Retina (tissue), 1 donor: ENCODE results near the gene SPATA33.
"Not testable (repeated sequence)": the region's sequence is repeated elsewhere in the genome, so short reads cannot be mapped to it uniquely, and the experiment has no call there.

ENCODE experiments used
- DNase-seq: peaks from one replicate; pipeline ENCODE4 v3.0.0-alpha.2; 2016

The SPATA33 gene

GRCh38 chr16:89629827-89630610 is 27.6 kb upstream of the SPATA33 start:
- DNase-seq: no peak

GRCh38 chr16:89633064-89633631 is 24.5 kb upstream of the SPATA33 start:
- no peak for DNase-seq

- not testable (repeated sequence) for DNase-seq
Measured at GRCh38 chr16:89634463-89635385, 22.9 kb upstream of the SPATA33 start.

- no peak for DNase-seq
Measured at GRCh38 chr16:89636663-89637062, 21.0 kb upstream of the SPATA33 start.

GRCh38 chr16:89637379-89637778 is 20.3 kb upstream of the SPATA33 start:
- DNase-seq: no peak

- DNase-seq: no peak
Measured at GRCh38 chr16:89638455-89638854, 19.2 kb upstream of the SPATA33 start.

GRCh38 chr16:89639385-89639784 is 18.3 kb upstream of the SPATA33 start:
- no peak for DNase-seq

GRCh38 chr16:89641458-89642119 is 16.0 kb upstream of the SPATA33 start:
- no peak for DNase-seq

- DNase-seq: no peak
Measured at GRCh38 chr16:89642574-89642973, 15.1 kb upstream of the SPATA33 start.

GRCh38 chr16:89643769-89644300 is 13.8 kb upstream of the SPATA33 start:
- DNase-seq: no peak

GRCh38 chr16:89645122-89645521 is 12.5 kb upstream of the SPATA33 start:
- no peak for DNase-seq

- no peak for DNase-seq
Measured at GRCh38 chr16:89646270-89646669, 11.4 kb upstream of the SPATA33 start.

GRCh38 chr16:89646906-89647305 is 10.7 kb upstream of the SPATA33 start:
- no peak for DNase-seq

GRCh38 chr16:89651584-89651983 is 6.1 kb upstream of the SPATA33 start:
- no peak for DNase-seq

GRCh38 chr16:89653656-89654295 is 3.9 kb upstream of the SPATA33 start:
- DNase-seq: no peak

- no peak for DNase-seq
Measured at GRCh38 chr16:89655062-89655643, 2.5 kb upstream of the SPATA33 start.

- no peak for DNase-seq
Measured at GRCh38 chr16:89656435-89657121, 1.1 kb upstream of the SPATA33 start.

GRCh38 chr16:89658221-89658879 is 714 bp downstream of the SPATA33 start:
- no peak for DNase-seq

GRCh38 chr16:89660146-89660545 is 2.5 kb downstream of the SPATA33 start:
- DNase-seq: no peak

- no peak for DNase-seq
Measured at GRCh38 chr16:89661215-89661614, 3.6 kb downstream of the SPATA33 start.

GRCh38 chr16:89664238-89664637 is 6.6 kb downstream of the SPATA33 start:
- not testable (repeated sequence) for DNase-seq
